SK-N-MC (cell line): ENCODE results near the gene MBD5.

ENCODE experiments used
- EZH2 ChIP-seq: fragments of 200-600 bp; sonication (generic); IDR thresholded peaks from one replicate; pipeline ENCODE4 v1.6.1; 2017; ENCODE audit warnings: antibody characterized with exemption
- FOXP2 ChIP-seq: optimal IDR thresholded peaks from 2 replicates; pipeline ENCODE3; 2011; ENCODE audit warnings: mild to moderate bottlenecking, moderate library complexity; ENCODE audit not compliant: insufficient read depth; ENCODE audit errors: extremely low read length, control extremely low read depth
- POLR2AphosphoS5 ChIP-seq: IDR thresholded peaks from 2 replicates; pipeline ENCODE4 v1.6.1; 2012; ENCODE audit warnings: mild to moderate bottlenecking, low read depth, low read length, borderline replicate concordance

DNA sequence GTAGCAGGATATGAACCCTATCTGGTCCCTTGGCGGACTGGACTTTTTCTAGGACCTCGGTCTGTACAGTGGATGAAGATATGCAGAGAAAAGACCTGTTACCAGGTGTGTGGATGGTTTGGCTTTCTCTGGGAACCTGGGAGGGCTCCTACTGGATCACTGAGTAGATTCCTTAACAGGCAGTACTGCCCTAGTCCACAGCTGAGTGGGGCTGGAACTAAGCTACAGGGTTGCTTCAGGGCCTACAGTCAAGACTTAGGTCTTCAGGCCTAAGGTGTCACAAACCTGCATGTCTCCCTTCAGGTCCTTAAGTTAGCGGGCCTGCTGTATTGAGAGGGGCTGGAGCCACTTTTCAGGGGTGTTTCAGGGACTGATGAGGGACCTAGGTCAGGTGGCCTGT is 43.2 kb upstream of the MBD5 start:
- TF ChIP-seq EZH2 (no peak), POLR2AphosphoS5 (no peak), FOXP2 (no peak)
